NCI-H510A treated with DMSO at 0.1 percent for 48 hours (cell line): ENCODE data around the gene RPL32.

Experiments
- DNase-seq: peaks from one replicate; lab custom pipeline; 2025; lab: John Stamatoyannopoulos, UW

Gene RPL32

GRCh38 chr3:12832350-12833221, 8.8 kb downstream of the RPL32 start:
- DNase-seq: no peak

- peak; percentile 85 for DNase-seq
These were observed 10.0 kb downstream of the RPL32 start for GRCh38 chr3:12831301-12831866.

- DNase-seq: no peak
These were observed 10.6 kb downstream of the RPL32 start for GRCh38 chr3:12830785-12831156.

- DNase-seq: no peak
These were observed 11.2 kb downstream of the RPL32 start for GRCh38 chr3:12829886-12830784.

- DNase-seq: no peak
These were observed 12.0 kb downstream of the RPL32 start for GRCh38 chr3:12829404-12829803.

GRCh38 chr3:12828751-12829150, 12.6 kb downstream of the RPL32 start:
- no peak for DNase-seq

GRCh38 chr3:12825156-12825555, 16.2 kb downstream of the RPL32 start:
- no peak for DNase-seq

GRCh38 chr3:12824299-12824698, 17.1 kb downstream of the RPL32 start:
- DNase-seq: no peak

GRCh38 chr3:12822725-12823373, 18.5 kb downstream of the RPL32 start:
- DNase-seq: peak; percentile 6

- no peak for DNase-seq
These were observed 22.6 kb downstream of the RPL32 start for GRCh38 chr3:12818773-12819172.

- no peak for DNase-seq
These were observed 23.1 kb downstream of the RPL32 start for GRCh38 chr3:12818273-12818672.

GRCh38 chr3:12817343-12817710, 24.0 kb downstream of the RPL32 start:
- no peak for DNase-seq

- no peak for DNase-seq
These were observed 24.6 kb downstream of the RPL32 start for GRCh38 chr3:12816521-12817342.

- no peak for DNase-seq
These were observed 25.6 kb downstream of the RPL32 start for GRCh38 chr3:12815719-12816118.

GRCh38 chr3:12815078-12815477, 26.3 kb downstream of the RPL32 start:
- no peak for DNase-seq

GRCh38 chr3:12813967-12814366, 27.4 kb downstream of the RPL32 start:
- no peak for DNase-seq

GRCh38 chr3:12812812-12813211, 28.6 kb downstream of the RPL32 start:
- no peak for DNase-seq

- no peak for DNase-seq
These were observed 30.4 kb downstream of the RPL32 start for GRCh38 chr3:12810961-12811360.

GRCh38 chr3:12810013-12810780, 31.2 kb downstream of the RPL32 start:
- DNase-seq: no peak

GRCh38 chr3:12809435-12809834, 31.9 kb downstream of the RPL32 start:
- DNase-seq: no peak

GRCh38 chr3:12809001-12809400, 32.4 kb downstream of the RPL32 start:
- DNase-seq: no peak
